Stimulated activated CD4-positive, alpha-beta T cell treated with anti-CD3 and anti-CD28 coated beads, TNF-alpha, amount 100 ng/mL, for 4 hours (primary cell): Measurements from ENCODE around the gene GRM7.

Experiments
- DNase-seq, 3 experiments: peaks; one replicate each; pipeline ENCODE4 v3.0.0-alpha.2; 2020; ENCODE audit warnings: low read depth in 3 of 3

GRM7 gene

DNA sequence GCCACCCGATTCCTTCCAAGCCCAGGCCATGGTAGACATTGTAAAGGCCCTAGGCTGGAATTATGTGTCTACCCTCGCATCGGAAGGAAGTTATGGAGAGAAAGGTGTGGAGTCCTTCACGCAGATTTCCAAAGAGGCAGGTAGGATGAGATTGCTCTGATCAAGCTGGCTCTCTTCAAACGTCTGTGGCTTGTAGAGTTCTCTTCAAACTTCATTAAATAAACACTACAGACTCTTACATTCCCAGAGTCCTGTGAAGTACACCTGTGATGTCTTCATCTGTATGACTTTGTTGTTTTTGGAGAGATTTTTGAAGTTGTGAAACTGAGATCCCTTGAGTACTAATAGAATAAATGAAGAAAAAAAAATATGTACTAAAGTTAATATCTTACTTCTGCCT is 285.6 kb downstream of the GRM7 start:
- no peak for DNase-seq

DNA sequence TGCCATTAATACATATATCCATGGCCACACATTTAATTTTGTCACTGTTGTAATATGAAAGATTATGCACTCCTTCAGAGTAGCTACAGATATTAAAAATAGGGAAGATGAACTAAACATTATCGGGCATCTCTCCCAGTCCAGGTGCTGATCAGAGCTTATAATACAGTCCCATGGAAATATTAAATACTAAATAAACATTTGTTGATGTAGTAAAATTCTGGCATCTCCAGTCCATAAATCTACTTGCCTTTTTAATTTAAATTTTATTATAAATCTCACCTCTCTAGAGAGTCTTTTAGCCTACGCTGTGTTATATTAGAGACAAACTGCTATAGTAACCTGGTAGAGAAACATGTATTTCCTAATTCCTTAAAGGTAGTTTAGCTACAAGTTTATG is 297.6 kb downstream of the GRM7 start:
- no peak for DNase-seq

DNA sequence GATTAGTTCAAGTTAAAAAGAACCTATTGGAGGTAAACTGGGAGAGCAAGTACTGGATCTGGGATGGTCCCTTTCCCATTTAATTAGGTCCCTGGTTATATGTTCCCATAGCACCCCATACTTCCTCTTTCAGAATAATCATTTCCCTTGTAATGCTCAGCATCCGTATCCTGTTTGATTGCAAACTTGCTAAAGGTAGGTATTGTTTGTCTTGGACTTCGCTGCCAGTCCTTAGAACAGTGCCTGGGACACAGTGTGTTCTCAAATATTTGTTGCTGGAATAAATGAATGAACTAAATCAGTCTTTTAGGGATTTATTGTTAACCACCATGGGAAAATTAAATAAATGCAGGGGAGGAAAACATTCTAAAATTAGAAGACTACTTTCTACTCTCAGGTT is 299.8 kb downstream of the GRM7 start:
- no peak for DNase-seq

DNA sequence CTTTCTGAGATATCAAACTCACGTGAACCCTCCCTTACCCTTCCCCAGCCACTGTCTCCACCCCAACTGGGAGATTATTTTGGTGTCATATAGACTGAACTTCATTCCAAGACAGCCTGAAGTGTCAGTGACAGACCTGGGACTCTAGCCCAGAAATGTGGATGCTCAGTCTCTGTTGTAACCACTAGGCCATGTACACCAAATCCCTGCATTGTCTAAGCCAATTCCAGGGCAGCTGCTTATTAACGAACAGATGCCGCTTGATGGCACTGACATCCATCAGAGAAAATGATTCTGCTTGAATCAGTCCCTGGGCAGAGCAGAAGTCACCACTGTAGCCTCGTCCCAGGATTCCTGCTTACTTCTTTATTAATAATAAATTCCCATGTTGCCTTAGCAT is 305.5 kb downstream of the GRM7 start:
- DNase-seq, result no peak

DNA sequence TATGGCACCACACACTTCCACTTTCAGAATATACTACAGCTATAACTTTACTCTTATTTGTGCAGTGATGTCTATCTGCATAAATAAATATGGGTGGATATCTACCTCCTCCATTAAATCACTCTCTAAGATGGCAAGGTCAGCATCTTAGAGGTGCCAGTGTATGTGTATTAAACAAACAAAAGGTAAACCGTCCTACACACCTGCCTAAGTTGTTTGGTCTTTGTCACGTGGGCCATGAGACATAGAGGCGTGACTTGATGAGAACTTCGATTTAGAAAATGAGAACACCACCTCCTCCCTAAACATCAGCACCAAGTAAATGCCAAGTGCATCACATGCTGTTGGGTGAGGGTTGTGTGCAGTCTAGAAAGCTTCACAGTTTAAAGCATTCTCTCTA is 310.6 kb downstream of the GRM7 start:
- no peak for DNase-seq

DNA sequence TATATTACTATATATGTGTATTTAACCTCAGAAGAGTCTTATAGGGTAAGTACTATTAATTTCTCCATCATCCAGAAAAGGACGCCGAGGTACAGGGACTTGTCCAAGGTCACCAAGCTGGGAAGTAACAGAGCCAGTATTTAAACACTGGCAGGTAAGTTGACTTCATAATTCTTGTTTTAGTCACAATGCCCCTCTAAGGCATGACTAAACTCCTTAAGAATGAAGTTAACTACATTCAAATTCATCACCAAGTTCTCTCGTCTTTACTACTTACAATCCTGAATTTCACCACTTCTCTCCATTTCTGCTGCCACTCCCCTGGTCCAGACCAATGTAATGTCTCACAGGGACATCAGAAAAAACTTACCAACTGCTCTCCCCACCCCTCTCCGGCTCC is 312.1 kb downstream of the GRM7 start:
- no peak for DNase-seq

DNA sequence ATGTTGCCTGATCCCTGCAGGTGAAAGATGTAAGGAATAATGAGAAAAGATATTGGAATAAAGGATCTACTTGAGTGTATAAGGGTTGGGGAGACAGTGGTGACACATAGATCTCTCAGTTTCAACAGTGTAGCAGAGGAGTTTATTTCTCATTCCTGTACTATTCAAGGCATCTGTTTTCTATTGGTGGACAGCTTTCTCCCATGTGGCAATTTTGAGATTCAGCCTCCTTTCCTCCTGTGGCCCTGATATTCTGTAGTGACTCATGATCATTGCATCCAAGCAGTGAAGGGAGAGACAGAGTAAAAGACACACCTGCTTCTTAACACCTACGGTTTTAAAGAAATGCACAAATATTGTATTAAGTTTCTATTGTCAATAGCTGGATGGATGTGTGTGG is 327.6 kb downstream of the GRM7 start:
- no peak for DNase-seq

DNA sequence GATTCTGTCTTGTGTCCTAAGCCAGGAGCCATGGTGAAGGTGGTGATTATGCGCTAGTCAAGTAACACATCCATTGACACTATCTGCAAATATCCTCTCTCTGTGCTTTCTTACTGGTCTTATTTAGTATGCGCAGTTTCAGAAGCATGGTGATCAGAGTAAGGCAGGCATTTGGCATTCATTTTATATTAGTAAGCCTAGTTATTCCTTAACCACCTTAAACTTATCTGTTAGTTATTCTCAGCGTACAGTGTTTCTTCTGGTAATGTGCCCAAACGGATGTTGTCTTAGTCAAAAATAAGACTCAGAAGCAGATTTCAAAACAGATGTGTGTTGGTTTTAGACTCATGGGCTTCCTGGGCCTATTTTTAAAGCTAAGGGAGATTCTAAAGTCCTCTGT is 329.2 kb downstream of the GRM7 start:
- no peak for DNase-seq

DNA sequence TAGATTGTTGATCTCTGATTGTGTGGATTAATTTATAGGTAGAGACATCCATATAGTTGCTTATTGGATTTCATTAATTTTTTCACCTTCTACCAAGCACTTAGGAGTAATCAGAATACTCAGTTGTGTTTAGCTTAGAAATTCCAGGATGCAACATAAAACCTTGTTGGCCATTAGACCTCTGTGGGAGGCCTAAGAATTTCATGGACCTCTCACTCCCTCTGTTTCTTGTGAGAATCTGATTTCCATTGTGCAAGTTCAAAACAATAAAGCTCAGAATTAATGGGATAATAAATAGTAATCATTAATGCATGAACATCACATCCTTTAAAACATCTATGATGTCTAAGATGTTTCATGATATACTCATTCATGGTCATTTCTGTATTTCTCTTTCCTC is 332.4 kb downstream of the GRM7 start:
- no peak for DNase-seq

DNA sequence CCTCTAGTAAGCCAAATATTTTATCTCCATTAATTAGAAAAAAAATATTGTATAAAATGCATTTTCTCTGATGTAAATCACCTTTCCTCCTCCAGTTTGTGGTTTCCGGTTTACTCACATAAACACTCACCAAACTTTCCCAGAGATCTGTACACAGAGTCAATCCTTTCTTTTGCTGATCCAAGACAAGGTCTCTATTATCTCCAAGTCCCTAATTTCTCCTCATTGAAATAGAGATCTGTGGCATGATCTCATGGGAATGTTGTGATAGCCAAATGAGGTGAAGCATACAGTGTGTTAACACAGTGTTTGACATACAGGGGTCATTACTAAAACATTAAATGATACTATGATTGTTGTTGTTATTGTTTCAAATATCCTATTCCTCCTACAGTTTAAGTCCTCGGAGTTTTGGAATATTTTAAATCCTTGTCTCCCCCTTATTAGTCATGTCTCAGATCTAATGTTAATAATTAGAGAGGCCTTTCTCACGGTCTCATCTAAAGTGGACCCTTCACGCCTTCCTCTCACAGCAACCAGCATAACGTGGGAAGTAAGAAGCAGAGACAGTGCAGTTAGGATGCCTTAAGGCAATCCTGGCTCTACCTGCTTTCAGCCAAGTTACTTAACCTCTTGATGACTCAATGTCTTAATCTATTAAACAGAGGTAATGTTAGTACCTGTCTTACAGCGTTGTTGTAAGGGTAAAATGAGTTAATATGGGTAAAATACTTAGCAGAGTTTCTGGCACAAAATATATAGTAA is 333.3 kb downstream of the GRM7 start:
- DNase-seq, result no peak

DNA sequence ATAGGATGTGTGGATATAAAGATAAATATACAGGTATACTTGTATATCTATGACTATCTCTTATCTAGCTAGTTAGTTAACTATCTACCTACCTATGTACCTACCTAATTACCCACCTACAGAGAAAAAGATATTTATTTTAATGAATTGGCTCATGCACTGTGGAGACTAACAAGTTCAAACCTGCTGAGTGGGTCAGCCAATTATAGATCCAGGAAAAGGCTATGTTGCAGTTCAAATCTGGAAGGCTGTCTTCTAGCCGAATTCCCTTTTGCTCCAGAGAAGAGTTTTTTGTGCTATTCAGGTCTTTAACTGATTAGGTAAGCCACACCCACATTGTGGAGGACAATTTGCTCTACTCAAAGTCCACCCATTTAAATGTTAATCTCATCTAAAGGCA is 335.0 kb downstream of the GRM7 start:
- DNase-seq, result no peak

DNA sequence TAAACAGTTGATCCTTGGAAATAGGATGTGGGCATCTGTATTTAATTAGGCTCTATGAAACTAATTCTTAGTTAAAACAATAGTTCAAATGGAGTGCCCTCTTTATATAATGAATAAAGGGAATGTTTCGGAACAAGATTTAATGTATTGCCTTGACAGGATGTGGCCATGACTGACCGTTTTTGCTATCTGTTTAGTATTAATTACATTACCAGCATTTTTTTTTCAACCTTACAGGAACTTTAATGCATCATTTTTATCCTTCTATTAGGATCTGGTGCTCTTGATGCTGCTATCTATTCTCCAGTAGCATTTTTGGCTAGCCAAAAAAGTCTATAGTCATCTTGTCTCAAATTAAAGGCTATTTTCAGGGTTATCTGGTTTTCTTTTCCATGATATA is 340.9 kb downstream of the GRM7 start:
- no peak for DNase-seq

DNA sequence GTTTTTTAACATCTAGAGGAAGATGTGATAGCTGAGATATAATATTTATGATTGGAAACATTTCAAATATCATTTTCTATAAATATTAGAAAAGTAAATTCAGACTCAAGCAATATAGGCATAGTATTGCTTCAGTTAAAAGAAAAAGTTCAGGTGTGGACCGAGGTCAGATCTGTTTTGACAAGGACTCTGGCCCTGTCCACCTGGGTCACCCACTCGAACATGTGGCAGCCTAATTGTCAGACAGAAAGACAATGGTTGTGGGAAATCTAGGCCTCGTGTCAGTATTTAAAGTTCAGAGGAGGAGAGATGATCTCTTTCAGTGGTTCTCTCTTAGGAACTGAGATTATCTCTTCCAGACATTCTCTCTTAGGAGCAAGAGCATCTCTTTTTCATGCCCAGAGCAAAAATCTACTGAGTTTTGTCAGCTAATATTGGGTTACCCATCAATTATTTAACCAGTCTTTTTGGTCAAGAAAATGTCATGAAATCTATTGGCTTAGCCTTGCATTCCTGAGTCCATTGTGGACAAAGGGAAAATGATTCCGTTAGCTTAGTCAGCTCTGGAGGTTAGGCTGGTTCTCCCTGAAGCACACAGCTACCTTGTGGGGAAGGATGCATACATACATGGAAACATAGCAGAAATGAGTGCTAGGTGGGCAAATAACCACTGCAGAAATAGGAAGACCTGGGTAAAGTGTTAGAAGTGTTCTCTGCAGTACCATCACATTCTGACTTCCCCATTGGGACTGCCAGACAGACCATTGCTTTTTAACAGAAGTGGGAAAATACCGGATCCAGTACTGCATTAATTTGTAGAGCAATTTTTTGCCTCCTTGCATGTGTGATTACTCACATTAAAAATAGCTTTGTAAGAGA is 343.3 kb downstream of the GRM7 start:
- no peak for DNase-seq

DNA sequence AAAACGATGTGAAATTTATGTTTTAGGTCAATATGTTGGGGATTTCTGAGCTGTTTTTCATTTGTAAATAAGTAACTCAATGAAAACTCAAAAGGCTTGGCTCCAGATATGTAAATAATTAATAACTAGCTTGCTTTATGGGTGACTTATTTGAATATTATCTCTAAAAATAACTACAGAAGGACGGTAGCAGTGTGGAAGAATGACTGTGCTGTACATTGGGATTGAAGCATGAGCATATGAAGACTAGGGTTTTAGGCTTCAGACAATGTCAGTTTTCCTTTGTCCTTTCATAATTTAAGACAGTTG is 343.9 kb downstream of the GRM7 start:
- no peak for DNase-seq

DNA sequence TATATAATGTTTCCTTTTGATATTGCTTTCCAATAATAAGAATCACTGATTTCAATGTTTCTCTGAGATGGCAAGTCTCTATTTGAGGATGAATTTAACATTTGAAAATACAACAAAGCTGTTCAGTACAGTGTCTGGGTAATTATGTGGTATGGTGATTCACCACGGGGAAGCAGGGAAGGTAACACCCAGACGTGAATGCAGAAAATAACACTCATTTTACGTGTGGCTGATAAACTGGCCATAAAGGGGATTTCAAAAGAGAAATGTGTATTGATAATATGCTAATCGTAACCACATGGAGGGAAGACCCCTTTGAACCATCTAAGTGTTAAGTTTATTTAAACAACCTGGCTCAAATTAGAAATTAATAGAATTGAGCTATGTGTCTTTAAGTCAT is 344.6 kb downstream of the GRM7 start:
- DNase-seq, result no peak

DNA sequence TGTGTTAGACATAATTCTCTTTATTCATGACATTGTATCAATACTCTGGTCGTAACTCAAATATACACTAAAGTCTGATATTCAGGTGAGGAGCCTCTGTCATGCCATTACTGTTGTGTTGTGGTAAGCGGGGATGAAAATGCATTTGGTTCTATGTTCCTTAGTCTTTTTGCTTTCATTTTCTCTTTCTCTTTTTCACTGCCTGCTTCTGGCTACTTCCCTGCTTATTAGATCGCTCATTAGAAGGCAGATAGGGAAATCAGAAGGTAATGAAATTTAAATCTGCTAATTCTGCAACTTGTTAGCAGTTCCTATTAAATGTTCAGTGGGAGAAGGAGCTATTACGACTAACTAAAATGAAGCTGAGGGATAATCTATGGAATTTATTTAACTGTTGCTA is 345.0 kb downstream of the GRM7 start:
- DNase-seq, result no peak

DNA sequence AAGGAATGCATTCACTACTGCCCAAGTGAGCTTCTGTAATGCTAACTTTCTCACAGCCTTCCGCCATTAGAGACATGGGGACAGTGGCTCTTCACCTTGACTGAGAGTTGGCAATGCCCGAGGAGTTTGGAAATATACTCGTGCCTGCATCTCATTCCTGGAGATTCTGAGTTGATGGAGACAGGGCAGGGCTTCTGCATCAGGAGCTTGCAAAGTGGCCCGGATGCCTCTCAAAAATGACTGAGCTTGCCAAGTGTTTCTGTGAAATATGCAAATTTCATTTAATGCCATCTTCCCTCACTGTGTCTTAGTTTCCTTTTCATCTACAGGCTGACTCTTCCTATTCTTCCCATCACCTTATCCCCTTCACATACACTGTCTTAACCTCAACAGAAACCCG is 346.2 kb downstream of the GRM7 start:
- DNase-seq, result no peak

DNA sequence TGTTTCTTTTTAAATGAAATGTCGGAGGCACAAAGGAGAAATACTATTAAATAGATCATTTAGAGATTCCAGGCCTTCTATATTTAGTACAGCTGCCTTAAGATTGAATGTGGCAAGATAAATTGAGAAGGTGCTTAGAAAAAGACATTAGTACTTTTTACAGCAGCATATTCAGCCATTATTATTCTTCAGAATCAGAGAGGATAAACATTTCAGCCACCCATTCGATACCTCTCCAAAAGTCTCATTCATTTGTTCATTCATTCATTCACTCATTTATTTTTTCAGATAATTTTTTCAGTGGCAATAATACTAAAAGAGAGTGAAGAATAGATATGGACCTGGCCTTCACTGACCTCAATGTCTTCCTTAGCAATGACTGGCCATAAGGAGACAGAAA is 347.0 kb downstream of the GRM7 start:
- DNase-seq, result no peak

DNA sequence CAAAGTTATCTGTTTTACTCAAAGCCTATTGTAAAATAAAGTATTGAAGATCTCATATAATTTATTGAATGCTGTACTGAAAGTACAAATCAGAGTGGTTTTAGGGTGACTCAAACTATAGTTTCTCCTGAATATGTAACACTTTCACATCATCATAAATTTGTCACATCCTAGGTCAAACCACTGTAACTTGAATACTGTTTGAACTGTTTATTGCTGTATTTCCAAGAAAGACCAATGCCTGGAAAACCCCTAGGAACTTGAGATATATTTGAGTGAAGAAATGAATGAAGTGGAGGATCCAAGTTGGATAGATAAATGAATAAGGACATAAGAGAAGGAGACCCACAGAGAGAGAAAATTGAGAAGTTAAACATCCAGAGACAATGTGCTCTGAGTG is 348.2 kb downstream of the GRM7 start:
- DNase-seq, result no peak

DNA sequence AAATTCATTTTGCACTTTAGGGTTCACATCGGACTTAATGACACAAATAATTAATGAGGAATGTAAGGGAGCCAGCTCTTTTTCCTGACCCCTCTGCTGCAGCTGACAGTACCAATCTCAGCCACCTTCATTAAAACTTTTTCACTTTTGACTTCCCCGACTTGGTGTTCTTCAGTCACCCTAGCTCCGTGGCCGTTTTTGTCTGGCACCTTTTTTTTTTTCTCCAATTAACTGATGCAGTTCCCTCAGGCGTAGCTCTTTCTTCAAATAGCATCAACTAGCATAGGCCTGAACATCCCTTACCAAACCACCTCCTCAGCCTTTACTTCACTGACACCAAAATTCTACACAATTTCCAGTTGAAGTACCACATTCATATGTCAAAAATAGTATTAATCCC is 350.8 kb downstream of the GRM7 start:
- no peak for DNase-seq

DNA sequence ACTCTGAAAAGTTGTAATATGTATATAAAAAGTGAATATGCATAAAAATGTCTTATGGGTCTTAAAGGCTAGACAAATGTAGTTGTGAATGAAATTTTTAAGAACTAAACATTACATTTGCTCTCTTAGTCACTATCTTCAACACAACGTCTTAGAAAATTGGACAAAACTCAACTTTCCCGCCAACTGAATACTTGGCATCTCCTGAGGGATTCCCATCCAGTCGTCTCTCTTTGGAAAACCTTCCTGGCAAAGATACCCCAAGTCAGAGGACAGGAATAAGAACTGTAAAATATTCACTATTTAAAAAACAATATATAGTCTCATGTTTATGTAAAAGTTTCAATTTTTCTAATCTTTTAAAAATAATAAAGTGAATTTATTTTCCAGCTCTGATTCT is 354.8 kb downstream of the GRM7 start:
- DNase-seq, result no peak

DNA sequence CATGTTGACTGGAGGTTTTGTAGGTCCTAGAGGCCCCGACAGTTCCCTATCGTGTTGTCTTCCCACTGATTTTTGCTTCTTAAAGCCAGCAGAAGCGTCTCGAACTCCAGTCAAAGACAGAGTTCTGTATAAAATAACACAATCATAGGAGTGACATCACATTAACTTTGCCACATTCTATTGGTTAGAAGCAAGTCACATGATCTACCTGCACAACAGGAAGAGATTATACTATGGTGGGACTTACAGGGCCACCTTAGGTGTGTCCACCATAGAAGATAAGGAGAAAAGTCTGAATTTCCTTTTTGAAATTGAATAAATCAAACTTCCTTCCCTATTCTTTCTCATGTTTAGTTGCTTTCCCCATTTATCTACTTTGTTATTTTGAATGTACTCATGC is 365.5 kb downstream of the GRM7 start:
- DNase-seq, result no peak

DNA sequence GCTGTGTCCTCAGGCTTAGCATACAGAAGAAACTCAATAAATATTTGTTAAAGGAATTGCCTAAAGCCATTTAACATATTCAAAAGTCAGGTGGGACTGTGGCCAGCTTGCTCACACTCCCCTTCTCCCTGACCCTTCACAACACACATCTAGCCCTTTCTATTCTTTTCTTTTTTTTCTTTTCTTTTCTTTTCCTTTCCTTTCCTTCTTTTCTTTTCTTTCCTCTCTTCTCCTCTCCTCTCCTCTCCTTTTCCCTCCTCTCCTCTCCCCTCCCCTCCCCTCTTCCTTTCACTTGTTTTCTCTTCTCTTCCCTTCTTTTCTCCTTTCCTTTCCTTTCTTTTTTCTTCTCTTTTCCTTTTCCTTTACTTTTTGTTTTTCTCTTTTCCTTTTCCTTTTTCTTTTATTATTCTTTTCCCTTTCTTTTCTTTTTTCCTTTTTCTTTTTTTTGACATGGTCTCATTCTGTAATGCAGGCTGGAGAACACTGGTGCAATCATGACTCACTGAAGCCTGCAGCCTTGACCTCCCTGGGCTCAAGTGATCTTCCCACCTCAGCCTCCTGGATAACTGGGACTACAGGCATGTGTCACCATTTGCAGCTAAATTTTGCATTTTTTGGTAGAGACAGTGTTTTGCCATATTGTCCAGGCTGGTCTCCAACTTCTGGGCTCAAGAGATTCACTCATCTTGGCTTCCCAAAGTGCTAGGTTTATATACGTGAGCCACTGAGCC is 377.8 kb downstream of the GRM7 start:
- no peak for DNase-seq
